SKM-1 treated with dmso at 0.1 percent for 144 hours (cell line): ENCODE measurements around the gene ARL2BP.

Experiments
- DNase-seq: peaks from one replicate; lab custom pipeline; 2025; ENCODE audit not compliant: unreplicated experiment; lab: John Stamatoyannopoulos, UW

The ARL2BP gene

GRCh38 chr16:57235128-57236021 lies 9.7 kb upstream of the ARL2BP start:
- DNase-seq: no peak

- no peak for DNase-seq
These were observed 9.1 kb upstream of the ARL2BP start for GRCh38 chr16:57236022-57236350.

- no peak for DNase-seq
These were observed 6.4 kb upstream of the ARL2BP start for GRCh38 chr16:57238682-57239081.

- DNase-seq: no peak
These were observed 6.0 kb upstream of the ARL2BP start for GRCh38 chr16:57239107-57239506.

- peak; percentile 74 for DNase-seq
These were observed 4.2 kb upstream of the ARL2BP start for GRCh38 chr16:57240851-57241250.

- DNase-seq: no peak
These were observed 2.4 kb upstream of the ARL2BP start for GRCh38 chr16:57242650-57243049.

- DNase-seq: no peak
These were observed 644 bp upstream of the ARL2BP start for GRCh38 chr16:57244463-57244766.

GRCh38 chr16:57245472-57246113 lies 534 bp downstream of the ARL2BP start:
- no peak for DNase-seq

GRCh38 chr16:57251352-57251751 lies 6.3 kb downstream of the ARL2BP start:
- DNase-seq: no peak

GRCh38 chr16:57252148-57252721 lies 7.2 kb downstream of the ARL2BP start:
- no peak for DNase-seq

GRCh38 chr16:57253466-57253865 lies 8.4 kb downstream of the ARL2BP start:
- DNase-seq: no peak

GRCh38 chr16:57255686-57256415 lies 10.8 kb downstream of the ARL2BP start:
- no peak for DNase-seq

GRCh38 chr16:57256601-57257395 lies 11.7 kb downstream of the ARL2BP start:
- DNase-seq: no peak

GRCh38 chr16:57257455-57258070 lies 12.5 kb downstream of the ARL2BP start:
- DNase-seq: no peak

- DNase-seq: no peak
These were observed 13.3 kb downstream of the ARL2BP start for GRCh38 chr16:57258226-57258909.

- no peak for DNase-seq
These were observed 13.9 kb downstream of the ARL2BP start for GRCh38 chr16:57258910-57259475.

GRCh38 chr16:57260294-57260929 lies 15.4 kb downstream of the ARL2BP start:
- no peak for DNase-seq

GRCh38 chr16:57261806-57262205 lies 16.7 kb downstream of the ARL2BP start:
- DNase-seq: no peak
